HG02970 (cell line): ENCODE data around the gene EPOP.
A peak's percentile ranks its signal among the peaks of the same experiment; 100 is the strongest.

Experiments used
- ATAC-seq: cut with Tn5 transposase; IDR thresholded peaks from one replicate; pipeline ENCODE4 v1.9.1; 2021; ENCODE audit warnings: mild to moderate bottlenecking, moderate library complexity, moderate number of reproducible peaks; ENCODE audit not compliant: unreplicated experiment, low FRiP score

EPOP gene

DNA sequence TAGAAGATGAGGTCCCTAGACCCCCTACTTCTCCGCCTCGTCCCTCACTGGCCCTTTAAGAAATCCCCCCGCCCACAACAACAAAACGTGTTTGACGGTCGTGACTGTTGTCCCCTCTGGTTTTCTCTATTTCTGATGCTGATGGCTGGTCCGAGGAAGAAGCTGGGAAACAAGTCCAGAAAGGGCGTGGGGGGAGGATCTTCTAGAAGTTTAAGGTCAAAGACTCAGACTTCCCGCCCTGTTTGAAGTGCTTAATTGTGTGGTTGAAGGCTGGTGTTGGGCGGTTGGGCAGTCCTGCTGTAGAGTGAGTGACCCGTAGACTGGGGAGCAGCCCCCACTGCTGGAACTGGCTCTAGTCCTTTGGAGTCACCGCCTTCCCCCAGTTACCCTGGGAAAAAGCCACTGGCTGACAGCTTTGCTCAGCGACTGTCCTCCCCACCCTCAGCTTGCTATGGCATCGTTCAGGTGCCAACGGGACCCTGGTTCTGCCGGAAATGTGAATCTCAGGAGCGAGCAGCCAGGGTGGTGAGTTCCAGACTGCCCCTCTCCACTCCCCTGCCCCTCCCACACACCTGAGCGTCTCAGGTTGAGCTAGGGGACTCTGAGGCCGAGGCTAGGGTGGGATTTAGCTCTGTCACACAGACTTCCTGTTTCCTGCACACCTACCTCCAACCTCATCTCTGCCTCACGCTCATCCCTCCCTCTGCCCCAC lies 31.9 kb upstream of the EPOP start:
- no peak for ATAC-seq

DNA sequence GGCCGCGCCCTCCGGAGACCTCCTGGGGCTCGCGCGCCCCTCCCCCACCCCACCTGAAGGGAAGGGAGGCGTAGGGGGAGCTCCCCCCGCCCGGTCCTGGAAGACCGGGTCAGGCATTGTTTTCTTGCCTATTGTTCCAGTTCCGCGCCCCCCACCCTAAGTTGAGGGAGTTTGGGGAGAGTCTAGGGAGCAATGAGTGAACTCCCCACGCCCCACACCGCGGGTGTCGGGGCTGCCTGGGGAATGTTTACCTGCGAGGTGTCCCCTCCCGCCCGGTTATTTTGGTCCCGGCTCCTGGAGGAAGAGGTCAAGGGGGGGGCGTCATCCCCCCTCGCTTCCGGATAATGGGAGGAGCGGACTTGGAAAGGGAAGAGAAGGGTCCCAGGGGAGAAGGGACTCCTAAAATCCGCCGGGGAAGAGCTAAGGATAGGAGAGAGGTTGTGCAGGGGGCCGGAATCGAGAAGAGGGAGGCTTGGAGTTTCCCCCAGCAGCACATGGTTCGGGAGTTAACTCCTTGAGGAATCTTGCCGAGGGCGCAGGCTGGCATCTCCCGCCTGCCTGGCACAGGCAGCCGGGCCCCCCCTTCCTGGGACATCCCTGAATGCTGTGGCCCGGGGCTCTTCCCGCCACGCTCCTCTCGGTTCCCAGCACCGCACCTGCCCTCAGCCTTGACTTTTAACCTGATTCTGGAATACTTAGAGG lies 31.2 kb upstream of the EPOP start:
- ATAC-seq = no peak

DNA sequence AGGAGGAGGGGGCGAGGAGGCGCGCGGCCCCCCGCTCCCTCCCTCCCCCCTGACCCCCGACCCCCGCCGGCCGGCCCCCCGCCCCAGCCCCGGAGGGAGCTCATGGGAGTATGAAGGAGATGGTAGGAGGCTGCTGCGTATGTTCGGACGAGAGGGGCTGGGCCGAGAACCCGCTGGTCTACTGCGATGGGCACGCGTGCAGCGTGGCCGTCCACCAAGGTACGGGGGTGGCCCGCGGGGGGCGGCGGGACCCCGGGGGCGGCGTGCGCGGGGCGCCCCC lies 30.7 kb upstream of the EPOP start:
- no peak for ATAC-seq

DNA sequence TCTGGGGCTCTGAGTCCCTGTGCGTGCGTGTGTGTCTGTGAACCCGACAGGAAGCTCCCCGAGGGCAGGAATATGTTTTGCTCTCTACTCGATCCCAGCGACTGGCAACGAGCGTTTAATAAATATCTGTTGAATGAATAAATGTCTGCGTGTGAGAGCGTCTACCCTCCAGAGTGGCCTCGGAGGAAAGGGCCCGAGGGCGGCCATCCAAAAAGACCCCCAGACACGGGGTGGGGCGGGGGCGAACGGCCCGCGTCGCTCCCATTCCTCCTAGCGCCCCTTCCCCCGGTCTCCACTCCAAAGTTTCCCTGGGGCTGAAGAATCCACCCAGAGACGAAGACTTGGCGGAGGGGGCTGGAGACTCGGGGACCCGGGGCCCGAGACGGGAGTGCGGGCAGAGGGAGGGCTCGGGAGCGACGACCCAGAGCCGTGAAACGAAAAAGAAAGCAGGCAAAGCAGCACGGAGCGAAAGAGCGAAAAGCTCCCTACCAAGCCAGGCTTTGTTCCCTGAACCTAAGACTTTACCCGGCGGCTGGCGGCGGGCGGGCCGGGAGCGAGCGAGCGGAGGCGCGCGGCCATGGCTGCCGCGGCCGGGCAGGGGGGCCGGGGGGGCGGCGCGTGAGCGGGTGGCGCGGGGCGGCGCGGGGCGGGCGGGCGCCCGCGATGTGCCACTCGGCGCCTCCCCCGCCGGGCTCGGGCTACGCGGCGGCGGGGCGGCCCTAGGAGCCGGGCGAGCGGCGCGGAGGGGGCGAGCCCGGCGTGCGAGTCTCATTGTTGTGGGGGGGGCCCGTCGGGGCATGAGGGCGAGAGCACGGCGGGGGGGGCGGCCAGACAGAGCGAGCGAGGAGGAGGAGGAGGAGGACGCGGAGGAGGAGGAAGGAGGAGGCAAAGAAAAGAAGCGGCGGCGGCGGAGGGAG lies 30.1 kb upstream of the EPOP start, which contains the start of gene MLLT6:
Gene MLLT6, plus strand, starts transcription at position 668 of the 917 bp plus-strand sequence. CDS start 360 bp downstream, outside the sequence.
- no peak for ATAC-seq

DNA sequence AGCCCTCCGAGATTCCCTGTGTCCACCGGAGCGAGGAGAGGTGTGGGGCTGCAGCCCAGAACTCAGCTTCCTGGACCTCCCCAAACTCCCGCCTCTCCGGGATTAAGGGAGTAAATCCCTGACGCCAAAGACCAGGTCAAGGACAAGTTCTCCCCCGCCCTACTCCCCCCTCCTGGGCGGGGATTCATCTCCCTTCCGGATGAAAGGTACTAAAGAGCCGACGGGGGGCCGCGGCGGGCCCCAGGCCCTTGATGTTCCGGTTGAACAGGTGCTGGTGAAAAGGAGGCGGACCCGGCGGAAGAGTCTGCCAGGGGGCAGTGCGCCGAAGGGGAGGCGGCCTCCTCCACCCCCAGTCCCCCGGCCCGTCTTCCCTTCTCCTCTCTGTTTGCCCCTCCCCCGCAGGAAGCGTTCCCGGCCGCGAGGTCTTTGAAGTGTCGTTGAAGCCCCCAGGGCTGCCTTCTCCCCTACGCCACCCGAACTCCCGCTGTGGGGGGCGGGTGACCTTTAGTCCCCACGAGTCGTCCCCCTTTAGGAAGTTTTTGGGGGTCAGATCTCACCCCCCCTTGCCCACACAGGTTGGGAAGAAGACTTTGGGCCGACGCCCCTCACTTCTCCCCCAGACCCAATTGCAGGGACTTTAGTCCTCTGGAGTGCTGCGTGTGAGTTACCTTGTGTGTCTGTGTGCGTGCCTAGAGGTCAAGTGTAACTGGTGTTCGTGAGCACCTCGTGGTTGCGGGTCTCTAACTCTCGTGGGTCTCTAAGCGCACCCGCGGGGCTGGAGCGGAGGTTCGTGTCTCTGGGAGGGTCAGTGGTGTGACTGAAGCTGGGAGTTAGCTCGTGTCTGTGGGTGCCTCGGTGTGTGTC lies 29.2 kb upstream of the EPOP start:
- ATAC-seq = no peak

DNA sequence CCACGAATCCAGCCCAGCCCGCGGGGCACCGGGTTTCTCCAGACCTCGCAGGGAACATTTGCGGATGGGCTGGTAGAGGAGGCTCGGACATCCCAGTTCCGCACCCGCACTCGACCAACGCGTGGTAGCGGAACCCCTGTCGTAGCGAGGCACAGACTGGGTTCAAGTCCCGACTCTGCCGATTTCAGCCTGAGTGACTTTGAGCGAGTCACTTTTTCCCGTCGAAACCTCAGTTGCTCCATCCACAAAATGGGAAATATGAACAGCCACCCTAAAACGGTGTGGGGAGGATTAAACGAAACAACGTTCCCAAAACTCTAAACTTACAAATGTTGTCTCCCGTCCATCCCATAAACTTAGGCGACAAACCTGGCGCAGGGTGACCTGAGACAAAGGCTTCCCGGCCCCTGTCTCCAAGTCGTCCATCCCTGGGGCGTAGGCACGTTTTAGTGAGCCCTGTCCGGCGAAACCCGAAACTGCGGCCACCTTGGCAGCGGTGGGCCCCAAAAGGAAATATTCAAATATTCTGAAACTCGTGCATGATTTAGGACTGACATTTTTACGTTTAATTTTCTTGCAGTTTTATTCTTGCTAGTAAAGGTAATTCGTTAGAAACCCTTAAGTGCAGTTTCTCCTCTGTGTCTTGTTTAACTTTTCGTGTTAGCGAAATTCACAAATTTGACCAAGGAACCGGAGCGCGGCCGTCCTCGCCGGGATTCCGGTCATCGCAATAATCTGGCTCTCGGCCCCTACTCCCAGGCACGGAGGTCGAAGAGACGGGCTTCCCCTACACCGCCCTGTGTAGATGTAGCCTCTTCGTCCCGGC lies 28.4 kb upstream of the EPOP start:
- no peak for ATAC-seq

DNA sequence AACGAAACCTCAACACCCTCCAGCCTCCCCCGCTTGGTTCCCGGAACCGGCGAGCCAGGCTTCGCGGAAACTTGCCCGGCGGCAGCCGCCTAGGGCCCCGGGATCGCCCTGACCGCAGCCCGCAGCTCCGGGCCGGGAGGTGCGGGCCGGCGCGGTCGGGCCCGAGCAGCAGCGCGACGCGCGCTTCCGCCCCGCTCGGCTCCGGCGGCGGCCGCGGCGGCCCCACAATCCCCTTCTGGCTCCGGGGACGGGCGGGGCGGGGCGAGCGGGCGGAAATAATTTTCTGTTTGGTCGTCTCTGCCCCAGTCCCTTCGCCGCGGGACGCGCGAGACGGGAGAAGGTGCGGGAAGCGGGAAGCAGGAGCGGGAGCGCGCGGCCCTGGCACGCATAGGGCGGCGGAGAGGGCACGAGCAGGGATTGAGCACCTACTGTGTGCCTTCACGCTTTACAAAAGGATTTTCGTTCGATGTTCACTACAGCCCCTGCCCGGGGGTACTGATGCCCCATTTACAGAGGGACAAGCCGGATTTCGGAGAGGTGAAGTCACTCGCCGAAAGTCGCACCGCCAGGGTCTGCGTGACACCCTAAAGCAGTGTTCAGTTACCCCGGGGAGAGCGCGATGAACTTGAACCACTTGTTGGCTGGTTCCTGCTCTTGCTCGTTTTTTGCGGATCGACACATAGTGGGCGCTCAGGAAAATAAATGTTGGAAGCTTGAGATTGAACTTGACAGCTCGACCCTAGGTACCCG lies 27.6 kb upstream of the EPOP start:
- peak; percentile 31 for ATAC-seq

DNA sequence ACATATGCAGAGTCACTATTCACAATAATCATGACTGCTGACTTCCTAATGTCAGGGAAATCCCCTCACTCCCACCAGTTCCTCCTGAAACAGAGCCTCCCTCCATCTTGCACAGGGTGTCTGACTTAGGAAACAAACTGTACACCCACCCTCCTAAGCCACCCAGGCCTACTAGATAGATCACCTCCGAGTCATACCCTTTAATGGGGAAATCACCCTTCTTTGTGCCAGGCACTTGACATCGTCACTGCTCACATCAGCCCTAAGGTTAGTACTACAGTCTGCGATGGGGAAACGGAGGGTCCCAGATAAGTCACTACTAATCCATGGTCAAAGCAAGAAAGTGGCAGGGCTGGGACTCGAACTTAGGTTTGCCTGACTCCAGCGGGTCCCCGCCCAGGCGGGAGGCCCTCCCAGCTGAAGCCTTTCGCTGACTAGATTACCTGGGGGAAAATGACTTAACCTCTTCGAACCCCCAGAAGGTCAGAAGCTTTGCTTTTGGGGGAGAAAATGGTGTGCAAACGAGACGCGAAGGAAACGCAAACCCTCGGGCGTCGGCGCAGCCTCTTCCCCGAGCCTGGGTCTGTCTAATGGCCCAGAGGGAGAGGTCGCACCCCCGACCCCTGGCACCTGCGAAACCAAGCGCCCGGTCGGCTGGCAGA lies 26.9 kb upstream of the EPOP start:
- ATAC-seq = peak; percentile 4

DNA sequence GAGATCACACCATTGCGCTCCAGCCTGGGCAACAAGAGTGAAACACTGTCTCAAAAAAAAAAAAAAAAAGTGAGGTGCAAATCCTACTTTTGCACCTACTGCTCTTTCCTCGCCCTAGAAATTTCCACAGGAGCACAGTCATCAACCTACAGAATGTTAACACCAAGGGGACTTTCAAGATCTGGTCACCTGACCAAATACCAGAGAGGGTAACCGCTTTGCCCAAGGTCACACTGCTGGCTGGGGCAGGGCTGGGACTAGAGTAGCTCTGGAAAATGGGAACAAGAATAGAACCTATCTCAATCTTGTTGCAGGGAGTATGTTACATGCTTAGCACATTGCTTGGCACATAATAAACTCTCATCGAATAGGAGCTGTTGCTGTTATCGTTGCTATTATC lies 24.0 kb upstream of the EPOP start:
- no peak for ATAC-seq

DNA sequence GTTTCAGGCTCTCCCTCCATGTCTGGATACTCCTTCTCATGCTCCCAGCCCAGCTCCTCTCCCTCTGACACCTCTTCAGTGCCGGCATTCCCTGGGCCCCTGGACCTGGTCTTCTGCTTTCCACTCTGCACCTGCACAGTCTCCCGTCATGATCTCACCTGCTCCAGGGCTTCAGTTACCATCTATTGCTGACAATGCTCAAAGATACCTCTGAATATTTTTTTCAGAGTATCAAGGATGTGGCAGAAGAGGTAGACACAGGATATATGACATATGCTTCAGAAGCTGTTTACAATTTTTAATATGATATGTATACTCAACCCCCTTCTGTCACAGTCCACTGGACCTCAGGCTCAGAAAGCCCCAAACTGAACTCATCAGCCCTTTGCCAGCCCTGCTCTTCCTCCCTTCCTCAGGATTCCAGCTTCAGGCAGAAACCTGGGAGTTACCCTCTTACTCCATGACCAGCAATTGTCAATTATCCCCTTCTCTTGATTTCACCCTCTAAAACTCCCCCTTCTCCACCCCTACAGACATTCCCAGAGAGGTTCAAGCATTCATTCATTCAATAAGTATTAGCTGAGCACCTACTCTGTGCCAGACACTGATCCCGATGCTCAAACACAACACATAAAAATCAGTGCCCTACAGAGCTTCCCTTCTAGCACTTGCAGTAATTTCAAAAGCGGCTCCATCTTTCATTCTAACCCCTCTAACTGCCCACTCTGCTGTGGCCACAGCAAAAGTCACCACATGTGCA lies 22.5 kb upstream of the EPOP start:
- no peak for ATAC-seq

DNA sequence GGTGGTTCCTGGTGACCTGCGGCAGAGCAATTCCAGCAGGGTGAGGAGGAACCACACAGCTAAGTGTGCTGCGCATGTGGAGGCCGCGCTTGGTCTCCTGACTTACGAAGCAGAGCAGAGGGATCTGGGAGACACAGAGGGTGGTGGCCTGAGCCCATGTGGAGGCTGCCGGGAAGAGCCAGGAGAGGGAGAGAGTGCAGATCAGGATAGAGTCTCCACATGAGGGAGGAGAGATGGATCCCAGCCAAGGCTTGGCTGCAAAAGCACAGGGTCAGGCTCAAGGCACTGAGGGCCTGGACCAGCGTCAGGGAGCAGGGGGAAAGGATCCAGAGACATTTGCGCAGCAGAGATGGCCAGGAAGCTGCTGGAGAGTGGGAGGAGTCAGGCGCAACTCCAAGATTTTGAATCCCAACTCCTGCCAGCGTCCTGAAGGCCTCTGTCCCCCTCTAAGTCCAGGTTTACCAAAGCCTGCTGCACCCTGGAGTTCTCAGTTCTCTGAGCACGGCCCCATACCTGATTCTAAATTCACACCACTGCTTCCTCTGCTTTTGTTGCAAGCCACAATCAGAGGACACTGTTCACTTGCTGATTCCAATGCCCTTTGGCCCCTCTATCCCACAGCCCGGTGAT lies 19.1 kb upstream of the EPOP start:
- ATAC-seq = no peak

DNA sequence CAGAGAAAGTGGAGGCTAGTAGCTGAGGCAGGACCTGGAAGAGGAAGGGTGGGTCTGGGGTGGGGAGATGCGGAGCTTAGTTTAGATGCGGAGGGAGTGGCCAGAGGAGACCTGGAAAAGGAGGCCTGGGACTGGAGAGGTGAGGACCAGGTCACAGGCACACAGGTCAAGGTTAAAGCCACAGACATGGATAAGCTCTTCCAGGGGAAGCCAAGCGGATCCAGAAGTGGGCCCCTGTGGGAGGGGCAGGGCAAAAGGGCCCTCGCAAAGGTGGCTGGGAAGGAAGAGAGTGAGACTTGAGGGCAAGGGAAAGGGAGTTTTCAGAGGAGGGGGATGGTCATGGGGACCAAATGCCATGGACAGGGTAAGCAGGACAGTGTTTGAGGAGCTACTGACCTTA lies 16.4 kb upstream of the EPOP start:
- ATAC-seq = no peak

DNA sequence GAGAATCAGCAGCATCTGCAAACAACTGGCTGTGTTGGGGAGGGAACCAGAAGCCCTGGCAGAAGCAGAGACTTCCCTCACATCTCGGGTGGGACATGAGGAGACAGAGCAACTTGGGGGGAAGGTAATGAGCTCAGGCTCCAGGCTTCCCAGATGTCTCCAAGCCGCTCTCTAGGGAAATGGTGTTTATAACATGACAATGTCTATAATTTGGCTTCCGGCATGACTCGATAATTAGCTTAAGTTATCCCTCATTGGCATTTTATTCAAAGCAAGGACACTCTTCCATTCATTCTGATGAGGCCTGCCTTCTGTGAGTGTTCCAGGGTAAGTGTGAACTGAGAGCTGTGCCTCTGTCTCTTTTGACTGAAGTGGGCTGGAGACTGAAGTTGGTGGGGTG lies 15.6 kb upstream of the EPOP start:
- ATAC-seq = no peak

DNA sequence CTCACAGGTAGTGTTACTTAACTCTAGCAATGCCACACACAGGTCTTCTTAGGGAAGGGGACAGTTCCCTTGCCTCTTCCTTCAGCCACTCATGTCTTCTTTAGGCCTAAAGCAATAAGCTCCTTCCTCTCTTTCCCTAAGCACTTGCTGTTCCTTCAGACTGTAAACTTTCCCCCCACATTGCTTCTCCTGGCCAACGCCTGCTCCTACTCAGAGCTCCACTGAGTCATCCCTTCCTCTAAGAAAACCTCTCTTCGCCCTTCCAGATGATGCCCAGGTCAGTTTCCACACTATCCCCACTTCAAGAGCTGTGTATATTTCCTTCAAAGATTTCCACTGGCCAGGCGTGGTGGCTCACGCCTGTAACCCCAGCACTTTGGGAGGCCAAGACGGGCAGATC lies 12.5 kb upstream of the EPOP start:
- ATAC-seq = no peak

DNA sequence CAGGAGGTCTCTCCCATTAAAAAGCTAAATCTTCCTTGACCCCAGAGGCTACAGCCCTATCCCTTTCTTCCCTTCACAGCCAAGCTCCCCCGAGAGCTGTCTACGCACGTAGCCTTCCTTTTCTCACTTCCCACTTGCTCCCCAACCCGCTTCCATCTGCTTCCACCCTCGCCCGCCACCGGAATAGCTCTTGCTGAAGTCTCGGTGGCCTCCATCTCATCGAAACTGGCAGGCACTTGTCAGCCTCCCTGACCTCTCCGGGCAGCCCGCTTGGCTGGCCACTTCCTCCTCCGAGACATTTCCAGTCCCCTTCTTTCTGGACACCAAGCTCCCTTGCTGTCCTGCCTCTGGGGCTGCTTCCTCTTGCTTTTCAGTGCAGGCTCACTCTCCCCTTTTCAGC lies 10.7 kb upstream of the EPOP start:
- ATAC-seq = no peak

DNA sequence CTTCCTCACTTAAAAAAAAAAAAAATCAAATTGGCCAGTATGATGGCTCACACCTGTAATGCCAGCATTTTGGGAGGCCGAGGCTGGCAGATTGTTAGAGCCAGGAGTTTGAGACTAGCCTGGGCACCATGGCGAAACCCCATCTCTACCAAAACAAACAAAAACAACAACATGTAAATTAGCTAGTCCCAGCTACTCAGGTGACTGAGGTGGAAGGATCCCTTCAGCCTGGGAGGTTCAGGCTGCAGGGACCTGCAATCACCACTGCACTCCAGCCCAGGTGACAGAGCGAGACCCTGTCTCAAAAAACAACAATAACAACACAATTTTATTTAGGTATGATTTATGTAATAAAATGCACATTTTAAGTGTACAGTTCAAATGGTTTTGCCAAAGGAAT lies 6.3 kb upstream of the EPOP start:
- ATAC-seq = no peak

DNA sequence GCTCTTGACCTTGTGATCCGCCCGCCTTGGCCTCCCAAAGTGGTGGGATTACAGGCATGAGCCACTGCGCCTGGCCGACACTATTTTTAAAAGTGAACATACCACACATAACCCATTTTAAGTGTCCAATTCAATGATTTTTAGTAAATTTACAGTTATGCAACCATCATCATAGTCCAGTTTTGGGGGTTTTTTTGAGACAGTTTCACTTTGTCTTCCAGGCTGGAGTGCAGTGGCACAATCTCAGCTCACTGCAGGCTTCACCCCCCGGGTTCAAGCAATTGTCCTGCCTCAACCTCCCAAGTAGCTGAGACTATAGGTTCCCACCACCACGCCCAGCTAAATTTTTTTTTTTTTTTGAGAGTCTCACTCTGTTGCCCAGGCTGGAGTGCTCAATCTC lies 3.1 kb upstream of the EPOP start:
- no peak for ATAC-seq
